ENCODE results near the gene HBS1L.

Gene HBS1L

DNA sequence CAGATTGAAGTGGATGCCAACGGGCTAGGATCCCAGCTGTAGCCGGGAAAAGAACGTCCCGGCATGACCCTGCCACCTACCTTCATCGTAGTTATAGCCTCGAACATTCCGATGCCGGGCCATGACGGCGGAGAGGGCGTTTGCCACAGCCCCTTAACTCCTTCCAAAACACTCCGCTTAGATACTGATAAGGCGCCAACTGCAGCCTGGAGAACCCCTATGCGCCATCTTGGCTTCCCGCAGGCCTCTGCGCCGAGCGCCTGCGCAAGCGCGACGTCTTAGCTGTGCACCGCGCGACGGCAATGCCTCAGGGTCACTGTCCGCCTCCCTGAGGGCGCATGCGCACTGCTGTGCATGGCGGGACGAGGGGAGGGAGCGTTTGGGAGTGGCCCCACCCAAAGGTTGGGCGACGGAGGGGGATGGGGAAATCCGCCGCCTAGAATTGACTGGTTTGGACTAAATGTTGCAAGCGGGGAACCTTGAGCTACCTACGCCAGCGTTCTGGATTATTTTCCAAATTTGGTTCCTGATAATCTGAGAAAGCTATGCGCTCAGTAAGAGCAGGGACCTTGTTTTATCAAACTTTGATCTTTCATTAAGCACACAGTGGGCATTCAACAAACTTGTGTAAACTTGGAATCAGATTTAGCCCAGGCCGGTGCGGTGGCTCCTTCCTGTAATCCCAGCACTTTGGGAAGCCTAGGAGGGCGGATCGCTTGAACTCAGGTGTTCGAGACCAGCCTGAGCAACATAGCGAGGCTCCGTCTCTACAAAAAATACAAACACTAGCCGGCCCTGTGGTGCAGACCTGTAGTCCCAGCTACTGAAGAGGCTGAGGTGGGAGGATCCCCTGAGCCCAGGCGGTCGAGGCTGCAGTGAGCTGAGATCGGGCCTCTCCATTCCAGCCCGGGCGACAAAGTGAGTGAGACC lies at the start of gene HBS1L:
HBS1L (minus strand) TSS at position 254 of the 930 bp plus-strand sequence; CDS start at position 123, 131 bp downstream.
- peak; percentile 98 for DNase-seq

DNA sequence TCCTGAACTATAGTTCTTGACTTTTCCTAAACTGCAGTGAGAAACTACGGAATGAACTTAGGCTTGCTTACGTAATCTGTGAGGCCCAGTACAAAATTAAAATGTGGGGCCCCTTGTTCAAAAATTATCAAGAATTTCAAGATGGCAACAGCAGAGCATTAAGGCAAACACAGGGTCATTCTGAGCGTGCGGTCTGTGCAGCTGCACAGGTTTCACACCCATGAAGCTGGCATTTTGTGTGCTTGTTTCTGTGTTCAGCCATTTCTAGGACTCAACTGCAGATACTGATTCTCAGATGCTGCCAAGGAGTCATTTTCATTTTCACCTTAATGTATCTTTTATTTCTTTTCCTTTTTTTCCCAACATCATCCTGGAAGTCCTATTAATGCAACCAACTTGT lies 49.6 kb upstream of the HBS1L start:
- DNase-seq: no peak

GRCh38 chr6:135102191-135102590 lies 47.6 kb upstream of the HBS1L start:
- no peak for DNase-seq

DNA sequence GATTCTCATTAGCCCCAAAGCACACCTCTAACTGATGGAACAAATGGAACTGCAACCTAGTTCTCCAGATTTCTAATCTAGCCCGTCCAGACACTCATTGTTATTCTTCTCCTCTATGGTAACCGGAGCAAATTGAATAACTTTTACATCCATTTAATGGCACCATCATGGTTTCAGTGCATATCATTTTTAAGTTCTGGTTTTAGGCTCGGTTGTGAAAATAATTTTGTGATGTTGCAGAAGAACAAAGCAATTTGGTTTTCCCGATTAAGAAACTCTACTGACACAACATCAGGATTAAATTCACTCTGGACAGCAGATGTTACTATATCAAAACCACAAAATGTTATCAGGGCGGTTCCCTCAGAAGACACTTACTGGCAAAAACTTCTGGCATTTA lies 42.5 kb upstream of the HBS1L start:
- no peak for DNase-seq

DNA sequence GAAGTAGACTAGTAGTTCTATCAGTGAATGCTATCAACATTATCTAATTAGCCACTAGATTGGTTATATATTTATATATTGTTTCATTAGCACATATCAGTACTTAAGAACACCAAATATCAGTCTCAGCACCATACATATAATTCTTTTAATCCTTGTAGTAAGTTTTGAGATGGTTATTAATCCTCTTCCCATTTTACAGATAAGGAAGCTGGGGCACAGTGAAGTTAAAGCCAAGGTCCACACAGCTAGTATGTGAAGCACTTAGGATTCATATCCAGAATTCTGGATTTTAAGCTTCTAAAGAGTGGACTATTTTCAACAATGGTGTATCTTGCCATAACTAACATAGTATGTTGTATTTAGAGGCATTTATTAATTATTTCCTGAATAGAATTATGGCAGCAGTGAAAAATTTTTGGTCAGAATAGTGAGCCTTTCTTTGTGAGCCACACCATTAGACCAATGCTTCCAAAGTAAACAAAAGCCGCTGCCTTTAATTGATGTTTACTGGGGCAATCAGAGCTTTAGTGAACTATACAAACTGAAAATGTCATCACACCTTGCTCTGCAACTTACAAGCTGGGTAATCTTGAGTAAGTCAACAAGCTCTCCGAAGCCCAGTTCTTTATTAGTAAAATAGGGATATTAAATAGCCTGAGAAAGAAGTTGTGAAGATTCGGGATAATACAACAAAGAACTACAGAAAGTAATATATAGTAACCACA lies 41.9 kb upstream of the HBS1L start:
- DNase-seq: no peak

DNA sequence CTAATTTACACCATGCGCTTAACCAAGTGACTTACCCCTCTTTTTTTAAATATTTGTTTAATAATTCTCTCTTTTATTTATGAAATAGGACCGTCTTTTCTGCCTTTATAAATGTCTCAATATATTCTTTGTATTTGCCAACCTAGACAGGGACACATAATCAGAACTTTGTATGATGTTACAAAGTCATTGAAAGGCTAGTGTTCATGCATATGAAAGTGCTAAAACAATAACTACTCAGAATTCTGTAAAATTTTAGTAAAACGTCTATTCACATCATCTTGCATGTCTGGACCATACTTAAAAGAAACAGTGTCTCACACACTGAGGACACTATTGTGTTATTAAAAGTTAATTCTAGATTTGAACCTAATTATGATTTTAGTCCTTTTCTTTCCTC lies 41.1 kb upstream of the HBS1L start:
- DNase-seq: no peak

- peak; percentile 18 for DNase-seq
Measured at GRCh38 chr6:135094403-135094821, 39.8 kb upstream of the HBS1L start.

GRCh38 chr6:135093578-135093977 lies 39.0 kb upstream of the HBS1L start:
- DNase-seq: no peak

DNA sequence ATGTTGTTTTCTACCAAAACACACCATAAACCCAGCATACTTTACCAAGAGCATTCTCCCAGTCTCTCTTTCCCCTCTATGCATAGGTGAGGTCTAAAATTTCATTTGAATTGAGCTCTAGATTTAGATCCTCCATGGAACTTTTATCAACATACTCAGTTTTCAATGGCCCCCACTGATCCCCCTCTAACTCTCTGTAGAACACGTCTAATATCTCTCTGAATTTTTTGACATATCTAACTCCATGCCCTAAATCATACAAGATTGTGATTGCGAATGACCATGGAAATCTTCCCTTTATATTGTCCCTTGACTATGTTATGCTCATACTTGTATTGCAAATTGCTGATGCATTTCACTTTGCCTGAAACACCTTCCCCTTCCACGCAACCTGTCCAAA lies 38.1 kb upstream of the HBS1L start:
- DNase-seq: no peak

GRCh38 chr6:135090819-135091218 lies 36.2 kb upstream of the HBS1L start:
- DNase-seq: no peak

GRCh38 chr6:135089901-135090300 lies 35.3 kb upstream of the HBS1L start:
- no peak for DNase-seq

- DNase-seq: peak; percentile 27
Measured at GRCh38 chr6:135088818-135089809, 34.5 kb upstream of the HBS1L start.

- DNase-seq: no peak
Measured at GRCh38 chr6:135088281-135088680, 33.7 kb upstream of the HBS1L start.

GRCh38 chr6:135087803-135088202 lies 33.2 kb upstream of the HBS1L start:
- DNase-seq: no peak

- DNase-seq: no peak
Measured at GRCh38 chr6:135087403-135087802, 32.8 kb upstream of the HBS1L start.

- no peak for DNase-seq
Measured at GRCh38 chr6:135086414-135086764, 31.8 kb upstream of the HBS1L start.

GRCh38 chr6:135085700-135086413 lies 31.2 kb upstream of the HBS1L start:
- DNase-seq: no peak

GRCh38 chr6:135084916-135085269 lies 30.3 kb upstream of the HBS1L start:
- no peak for DNase-seq

DNA sequence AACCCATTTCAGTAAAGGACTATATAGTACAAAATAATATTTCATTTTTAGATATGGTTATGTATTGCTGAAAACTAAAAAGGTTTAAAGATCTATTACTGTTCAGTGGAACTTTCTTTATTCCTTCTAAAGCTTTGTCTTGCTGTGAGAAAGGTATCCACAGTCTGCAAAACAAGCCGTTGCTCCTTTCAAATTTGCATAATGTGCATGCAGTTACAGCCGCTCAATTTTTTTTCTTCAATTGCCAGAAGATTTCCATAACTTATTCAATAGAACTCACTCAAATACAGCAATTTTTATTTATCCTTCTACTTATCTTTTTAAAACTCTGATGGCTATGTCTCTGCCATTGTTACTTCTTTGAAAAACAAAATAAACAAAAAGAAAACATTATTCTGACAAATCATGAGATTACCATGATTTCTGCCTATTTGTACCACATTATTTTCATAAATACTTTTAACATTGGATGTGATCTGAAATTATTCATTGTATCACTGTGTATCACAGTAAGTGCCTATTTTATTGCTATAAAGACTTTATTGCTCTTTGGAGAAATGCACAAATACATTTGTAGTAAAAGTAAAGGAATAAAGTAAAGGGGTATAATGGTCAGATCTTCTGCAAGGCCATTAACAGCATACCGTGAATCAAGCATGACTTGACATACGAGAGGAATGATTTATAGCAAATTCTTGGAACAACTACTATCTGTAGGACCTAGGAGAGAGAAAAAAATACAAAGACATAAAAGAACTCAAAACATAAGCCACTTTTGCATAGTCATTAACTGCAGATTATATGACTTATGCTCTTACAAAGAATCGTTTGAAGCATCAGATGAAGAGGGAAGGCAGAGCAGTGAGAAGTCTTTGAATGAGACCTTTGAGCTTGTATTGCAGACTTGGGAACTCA lies 29.6 kb upstream of the HBS1L start:
- no peak for DNase-seq

GRCh38 chr6:135081966-135082365 lies 27.3 kb upstream of the HBS1L start:
- no peak for DNase-seq

GRCh38 chr6:135075018-135075417 lies 20.4 kb upstream of the HBS1L start:
- no peak for DNase-seq
